Ishikawa (cell line): ENCODE results near the gene SDC4.

Experiments used
- CEBPB ChIP-seq: IDR thresholded peaks from 2 replicates; pipeline ENCODE4 v1.6.1; 2012
- CREB1 ChIP-seq: IDR thresholded peaks from 2 replicates; pipeline ENCODE4 v1.6.1; 2012; ENCODE audit warnings: low read depth
- EGR1 ChIP-seq: IDR thresholded peaks from 2 replicates; pipeline ENCODE4 v1.6.1; 2012
- EP300 ChIP-seq: IDR thresholded peaks from 2 replicates; pipeline ENCODE4 v1.6.1; 2012; ENCODE audit warnings: borderline replicate concordance
- FOXM1 ChIP-seq: IDR thresholded peaks from 2 replicates; pipeline ENCODE4 v1.6.1; 2012; ENCODE audit warnings: low read depth, borderline replicate concordance
- NFIC ChIP-seq: IDR thresholded peaks from 2 replicates; pipeline ENCODE4 v1.6.1; 2012
- RAD21 ChIP-seq: IDR thresholded peaks from 2 replicates; pipeline ENCODE4 v1.6.1; 2012; ENCODE audit warnings: low read depth
- TAF1 ChIP-seq: IDR thresholded peaks from 2 replicates; pipeline ENCODE4 v1.6.1; 2012; ENCODE audit warnings: low read depth, mild to moderate bottlenecking
- TCF12 ChIP-seq: IDR thresholded peaks from 2 replicates; pipeline ENCODE4 v1.6.1; 2012; ENCODE audit warnings: low read depth
- TEAD4 ChIP-seq: IDR thresholded peaks from 2 replicates; pipeline ENCODE4 v1.6.1; 2012
- YY1 ChIP-seq: IDR thresholded peaks from 2 replicates; pipeline ENCODE4 v1.6.1; 2012; ENCODE audit warnings: low read depth
- ZBTB7A ChIP-seq: IDR thresholded peaks from 2 replicates; pipeline ENCODE4 v1.6.1; 2012; ENCODE audit warnings: low read depth
- TF ChIP-seq, protein P1 (sequence below): IDR thresholded peaks from 2 replicates; pipeline ENCODE4 v1.6.1; 2012
- TF ChIP-seq, protein P2 (sequence below): IDR thresholded peaks from 2 replicates; pipeline ENCODE4 v1.6.1; 2012
- TF ChIP-seq, protein P3 (sequence below): IDR thresholded peaks from 2 replicates; pipeline ENCODE4 v1.6.1; 2012; ENCODE audit warnings: low read depth, mild to moderate bottlenecking

The SDC4 gene

DNA sequence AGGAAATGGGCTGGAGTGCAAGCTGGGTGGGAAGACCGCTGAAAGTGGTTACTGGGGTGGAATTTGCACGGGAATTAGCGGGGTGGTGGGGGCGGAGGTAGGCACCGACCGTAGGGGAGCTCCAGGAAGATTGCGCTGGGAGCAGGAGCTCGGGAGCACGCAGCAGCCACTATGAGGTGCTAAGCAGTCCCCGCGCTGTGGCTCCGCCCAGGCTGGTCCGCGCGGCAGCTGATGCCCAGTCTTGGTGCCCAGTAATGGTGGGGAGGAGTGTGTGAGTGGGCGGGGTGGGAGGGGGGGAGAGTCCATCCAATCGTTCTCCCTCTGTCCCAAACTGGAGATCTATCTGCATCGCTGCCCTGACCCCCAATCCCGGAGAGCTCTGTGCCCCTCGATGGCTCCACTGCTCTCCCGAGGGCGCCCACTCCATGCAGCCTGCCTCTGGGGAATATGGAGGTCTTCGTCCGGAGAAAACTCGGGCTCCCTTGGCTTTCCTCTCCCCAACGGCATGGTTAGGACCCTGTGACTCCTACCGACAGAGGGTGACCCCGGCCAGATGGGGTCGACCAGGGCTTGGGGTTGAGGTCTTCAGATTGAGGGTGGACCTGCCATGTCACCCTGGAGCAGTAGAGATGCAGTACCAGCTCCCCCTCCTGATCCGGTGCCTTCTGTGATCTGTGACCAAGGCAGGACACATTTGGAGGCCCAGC, 24.6 kb upstream of the SDC4 start:
- TF ChIP-seq CREB1 (no peak), EP300 (no peak), NFIC (no peak), FOXM1 (no peak), CEBPB (no peak), EGR1 (no peak), TCF12 (no peak), YY1 (no peak), TAF1 (no peak), RAD21 (no peak), TEAD4 (no peak), ZBTB7A (no peak)
- TF ChIP-seq, protein P1, sequence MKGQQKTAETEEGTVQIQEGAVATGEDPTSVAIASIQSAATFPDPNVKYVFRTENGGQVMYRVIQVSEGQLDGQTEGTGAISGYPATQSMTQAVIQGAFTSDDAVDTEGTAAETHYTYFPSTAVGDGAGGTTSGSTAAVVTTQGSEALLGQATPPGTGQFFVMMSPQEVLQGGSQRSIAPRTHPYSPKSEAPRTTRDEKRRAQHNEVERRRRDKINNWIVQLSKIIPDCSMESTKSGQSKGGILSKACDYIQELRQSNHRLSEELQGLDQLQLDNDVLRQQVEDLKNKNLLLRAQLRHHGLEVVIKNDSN: no peak

DNA sequence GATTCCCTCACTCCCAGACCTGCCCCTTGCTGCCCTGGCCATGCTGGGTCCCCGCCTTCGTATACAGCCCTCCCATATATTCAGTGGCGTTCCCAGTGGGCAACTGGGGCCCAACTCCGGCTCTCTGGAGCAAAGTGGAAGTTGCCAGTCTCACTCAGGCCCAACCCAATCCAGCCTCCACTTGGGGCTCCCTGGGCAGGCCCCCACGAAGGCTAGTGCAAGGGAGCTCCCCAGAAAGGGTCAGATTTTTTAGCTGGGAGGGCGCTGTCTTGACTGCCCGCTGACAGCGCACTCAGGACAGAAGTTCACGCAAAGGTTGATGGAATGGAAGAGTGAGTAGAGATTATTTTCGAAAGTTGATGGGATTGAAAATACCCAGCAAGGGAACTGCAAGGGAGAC, 24.0 kb upstream of the SDC4 start:
- TF ChIP-seq RAD21 (no peak), EP300 (no peak), CEBPB (no peak), YY1 (no peak)
- TF ChIP-seq, protein P2, sequence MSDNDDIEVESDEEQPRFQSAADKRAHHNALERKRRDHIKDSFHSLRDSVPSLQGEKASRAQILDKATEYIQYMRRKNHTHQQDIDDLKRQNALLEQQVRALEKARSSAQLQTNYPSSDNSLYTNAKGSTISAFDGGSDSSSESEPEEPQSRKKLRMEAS: no peak

DNA sequence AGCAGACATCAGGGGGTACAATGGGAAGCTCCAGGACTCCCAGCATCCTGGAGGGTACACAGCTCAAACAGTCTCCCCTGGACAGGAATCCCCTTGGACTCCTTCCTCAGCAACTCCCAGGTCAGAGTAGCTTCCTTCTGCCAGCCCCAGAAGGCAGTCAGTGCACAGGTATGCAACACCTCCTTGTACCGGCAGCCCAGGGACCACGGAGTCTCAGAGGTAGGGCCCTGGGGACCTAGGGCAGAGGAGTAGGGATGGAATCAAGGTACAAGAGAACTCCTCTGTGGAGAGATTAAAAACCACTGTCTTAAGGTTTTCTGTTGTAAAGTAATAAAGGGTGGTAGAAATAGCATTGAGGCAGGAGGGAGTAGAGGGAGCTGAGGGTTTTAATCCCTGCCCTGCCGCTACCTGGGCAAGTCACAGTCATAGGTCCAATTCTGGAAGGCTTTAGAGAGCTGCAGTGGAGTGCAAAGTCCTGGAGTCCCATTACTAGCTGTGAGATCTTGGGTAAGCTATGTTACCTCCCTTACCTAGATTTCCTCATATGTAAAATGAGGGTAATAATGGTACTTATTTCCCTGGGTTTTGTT, 22.4 kb upstream of the SDC4 start:
- TF ChIP-seq TCF12 (no peak), TAF1 (no peak), ZBTB7A (no peak), CREB1 (no peak), CEBPB (no peak)
- TF ChIP-seq, protein P2: no peak
- TF ChIP-seq, protein P1: no peak
- TF ChIP-seq, protein P3, sequence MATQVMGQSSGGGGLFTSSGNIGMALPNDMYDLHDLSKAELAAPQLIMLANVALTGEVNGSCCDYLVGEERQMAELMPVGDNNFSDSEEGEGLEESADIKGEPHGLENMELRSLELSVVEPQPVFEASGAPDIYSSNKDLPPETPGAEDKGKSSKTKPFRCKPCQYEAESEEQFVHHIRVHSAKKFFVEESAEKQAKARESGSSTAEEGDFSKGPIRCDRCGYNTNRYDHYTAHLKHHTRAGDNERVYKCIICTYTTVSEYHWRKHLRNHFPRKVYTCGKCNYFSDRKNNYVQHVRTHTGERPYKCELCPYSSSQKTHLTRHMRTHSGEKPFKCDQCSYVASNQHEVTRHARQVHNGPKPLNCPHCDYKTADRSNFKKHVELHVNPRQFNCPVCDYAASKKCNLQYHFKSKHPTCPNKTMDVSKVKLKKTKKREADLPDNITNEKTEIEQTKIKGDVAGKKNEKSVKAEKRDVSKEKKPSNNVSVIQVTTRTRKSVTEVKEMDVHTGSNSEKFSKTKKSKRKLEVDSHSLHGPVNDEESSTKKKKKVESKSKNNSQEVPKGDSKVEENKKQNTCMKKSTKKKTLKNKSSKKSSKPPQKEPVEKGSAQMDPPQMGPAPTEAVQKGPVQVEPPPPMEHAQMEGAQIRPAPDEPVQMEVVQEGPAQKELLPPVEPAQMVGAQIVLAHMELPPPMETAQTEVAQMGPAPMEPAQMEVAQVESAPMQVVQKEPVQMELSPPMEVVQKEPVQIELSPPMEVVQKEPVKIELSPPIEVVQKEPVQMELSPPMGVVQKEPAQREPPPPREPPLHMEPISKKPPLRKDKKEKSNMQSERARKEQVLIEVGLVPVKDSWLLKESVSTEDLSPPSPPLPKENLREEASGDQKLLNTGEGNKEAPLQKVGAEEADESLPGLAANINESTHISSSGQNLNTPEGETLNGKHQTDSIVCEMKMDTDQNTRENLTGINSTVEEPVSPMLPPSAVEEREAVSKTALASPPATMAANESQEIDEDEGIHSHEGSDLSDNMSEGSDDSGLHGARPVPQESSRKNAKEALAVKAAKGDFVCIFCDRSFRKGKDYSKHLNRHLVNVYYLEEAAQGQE: no peak

DNA sequence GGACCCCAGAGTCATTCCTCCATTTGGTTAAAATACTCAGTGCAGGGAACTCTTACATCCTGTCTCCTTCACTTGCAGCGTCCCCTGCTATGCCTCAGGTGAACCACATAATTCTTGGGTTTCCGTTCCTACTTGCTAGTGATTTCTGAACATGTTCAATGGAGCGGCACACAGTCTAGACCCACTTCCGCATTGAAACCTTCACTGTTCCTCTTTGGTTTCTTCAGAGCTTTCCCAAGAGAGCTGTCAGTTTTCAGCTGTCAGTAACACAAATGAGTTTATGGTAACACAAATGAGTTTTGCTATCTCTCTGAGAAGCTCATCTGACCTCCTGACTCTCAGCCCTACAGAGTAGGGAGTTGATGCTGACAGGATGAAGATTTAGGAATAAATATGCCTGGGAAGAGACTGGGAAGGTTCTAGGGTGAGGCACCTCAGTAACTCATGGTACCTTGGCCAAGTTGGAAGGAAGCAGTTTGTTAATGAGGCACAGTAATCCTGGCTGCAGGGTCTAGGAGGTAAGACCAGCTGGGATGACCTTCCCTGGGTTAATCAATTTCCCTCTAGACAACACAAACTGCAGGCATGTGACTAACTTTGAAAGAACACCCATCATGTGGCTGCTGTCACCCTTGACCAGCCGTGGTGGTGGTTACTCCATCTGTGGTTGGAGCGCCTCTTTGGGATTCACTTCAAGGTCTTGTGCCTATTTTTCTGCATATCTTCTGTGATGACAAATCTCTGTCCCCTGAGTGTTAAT, 20.2 kb upstream of the SDC4 start:
- no peak for TF ChIP-seq CEBPB
- TF ChIP-seq, protein P3: no peak
- no peak for TF ChIP-seq FOXM1
- TF ChIP-seq EP300: no peak
- no peak for TF ChIP-seq ZBTB7A
- TF ChIP-seq CREB1: no peak
- TF ChIP-seq TAF1: no peak
- no peak for TF ChIP-seq RAD21
- TF ChIP-seq TEAD4: no peak
- TF ChIP-seq, protein P2: no peak
- TF ChIP-seq, protein P1: no peak

DNA sequence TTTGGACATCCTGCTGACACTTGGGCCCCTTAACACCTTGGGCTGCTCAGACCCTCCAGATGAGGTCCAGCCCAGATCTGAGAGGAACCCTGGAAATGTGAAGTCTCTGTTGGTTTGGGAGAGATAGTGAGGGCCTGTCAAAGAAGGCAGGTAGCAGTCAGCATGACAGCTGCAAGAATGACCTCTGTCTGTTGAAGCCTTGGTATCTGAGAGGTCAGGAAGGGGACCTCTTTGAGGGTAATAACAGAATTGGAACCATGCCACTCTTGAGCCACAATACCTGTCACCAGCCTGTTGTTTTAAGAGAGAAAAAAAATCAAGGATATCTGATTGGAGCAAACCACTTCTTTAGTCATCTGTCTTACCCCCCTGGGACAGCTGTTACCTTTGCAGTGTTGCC, 18.9 kb upstream of the SDC4 start:
- TF ChIP-seq EP300 (no peak), NFIC (no peak), EGR1 (no peak), CEBPB (no peak), YY1 (no peak), ZBTB7A (no peak), CREB1 (no peak), TEAD4 (no peak), TAF1 (no peak), TCF12 (no peak), RAD21 (no peak), FOXM1 (no peak)
- TF ChIP-seq, protein P2: no peak
- TF ChIP-seq, protein P3: no peak
- TF ChIP-seq, protein P1: no peak
